Panc1 (cell line): ENCODE measurements around the gene DEFB113. TPM values are rescaled to one million over a fixed set of nuclear protein-coding genes. Genes with fewer than 3 reads are reported as not detected.

Experiments
- ATAC-seq: fragments of 200-7000 bp; cut with Tn5 transposase; 2 replicates; pipeline ENCODE4 v1.9.1; 2020; ENCODE audit warnings: mild to moderate bottlenecking, moderate library complexity
- BruUV-seq: library from RNA; stranded (reverse); fragments of 400-500 nt; replicated peaks from 2 replicates; lab custom pipeline; 2021; lab: Mats Ljungman, UMichigan
- CTCF ChIA-PET: fragments of 300-600 bp; sonication (Branson Sonifier 250); formaldehyde crosslinking; loops from one replicate; lab custom pipeline; 2022; ENCODE audit warnings: antibody characterized with exemption; lab: Charles Lee
- POLR2A ChIA-PET: fragments of 300-600 bp; sonication (Branson Sonifier 250); formaldehyde crosslinking; loops from one replicate; lab custom pipeline; 2022; ENCODE audit warnings: antibody characterized with exemption; lab: Charles Lee
- DNase-seq: peaks from one replicate; pipeline ENCODE4 v3.0.0-alpha.2; 2010; ENCODE audit warnings: low read depth, low spot score
- H3K27ac ChIP-seq: 2 replicates; pipeline ENCODE4 v1.5.1; 2011; ENCODE audit warnings: mild to moderate bottlenecking, low read length, inconsistent platforms
- H3K27me3 ChIP-seq: fragments of 200-500 bp; sonication (Bioruptor generic); 2 replicates; pipeline ENCODE4 v1.6.0; 2014; ENCODE audit warnings: low read length, inconsistent platforms; ENCODE audit not compliant: control insufficient read depth, insufficient read depth
- H3K36me3 ChIP-seq: fragments of 200-500 bp; sonication (Bioruptor generic); 2 replicates; pipeline ENCODE4 v1.5.1; 2014; ENCODE audit warnings: inconsistent platforms, mild to moderate bottlenecking, low read length, moderate library complexity; ENCODE audit not compliant: control insufficient read depth, insufficient read depth
- H3K4me1 ChIP-seq: 2 replicates; pipeline ENCODE4 v1.5.1; 2011; ENCODE audit warnings: inconsistent platforms, mild to moderate bottlenecking, low read length, moderate library complexity; ENCODE audit not compliant: control insufficient read depth, insufficient read depth
- H3K4me3 ChIP-seq, 2 experiments: 2 replicates each; pipeline ENCODE4 v1.5.1; 2011 to 2012; ENCODE audit warnings: low read depth in 2 of 2, low read length in 2 of 2, mild to moderate bottlenecking in 2 of 2, inconsistent platforms in 1 of 2, moderate library complexity in 1 of 2
- H3K9me3 ChIP-seq: fragments of 200-500 bp; sonication (Bioruptor generic); 2 replicates; pipeline ENCODE4 v1.5.1; 2014; ENCODE audit warnings: low read depth, mild to moderate bottlenecking, inconsistent platforms, low read length, moderate library complexity; ENCODE audit not compliant: control insufficient read depth, insufficient read depth
- CTCF ChIP-seq: fragments of 450-650 bp; IDR thresholded peaks from 2 replicates; pipeline ENCODE4 v1.5.1; 2017; ENCODE audit warnings: mild to moderate bottlenecking
- POLR2AphosphoS5 ChIP-seq: IDR thresholded peaks from 2 replicates; pipeline ENCODE4 v1.6.1; 2012; ENCODE audit warnings: mild to moderate bottlenecking, low read depth, low read length, moderate library complexity
- REST ChIP-seq, 2 experiments: IDR thresholded peaks; 2 replicates each; pipeline ENCODE4 v1.6.1; 2011 to 2012; ENCODE audit warnings: low read depth in 2 of 2, control low read depth in 1 of 2, low read length in 1 of 2, mild to moderate bottlenecking in 1 of 2, moderate library complexity in 1 of 2; ENCODE audit not compliant: insufficient read depth in 1 of 2
- SIN3A ChIP-seq: IDR thresholded peaks from 2 replicates; pipeline ENCODE4 v1.6.1; 2012; ENCODE audit warnings: low read depth, mild to moderate bottlenecking, low read length, moderate library complexity, borderline replicate concordance; ENCODE audit not compliant: insufficient read depth
- TCF7L2 ChIP-seq: IDR thresholded peaks from 2 replicates; pipeline ENCODE4 v1.6.1; 2011; ENCODE audit warnings: mild to moderate bottlenecking, low read depth, low read length, inconsistent platforms
- in situ Hi-C: cut with HindIII; loops from 2 replicates; pipeline ENCODE4 v1.10.0; 2016; ENCODE audit warnings: low sequenced_read_pairs, low pct_unique_long_range_greater_than_20kb
- intact Hi-C: fragments of 100-400 bp; cut with micrococcal nuclease; formaldehyde crosslinking; loops from one replicate; pipeline ENCODE4 v1.10.0; 2022; ENCODE audit not compliant: unreplicated experiment
- total RNA-seq: library from RNA; stranded (reverse); gene quantifications from one replicate; pipeline ENCODE4 v1.2.1, GENCODE V29; 2021; ENCODE audit not compliant: unreplicated experiment

Gene DEFB113
- total RNA-seq, 1 experiment from 2014 or later = not detected

- Histone ChIP-seq H3K4me1 (no peaks in the 10 kb centered on the region), H3K4me3 (no peak overlapping the region), H3K27me3 (no peaks in the 10 kb centered on the region), H3K36me3 (no peaks in the 10 kb centered on the region), H3K9me3 (peaks cover 6% of the 10 kb centered on the region; the same call in 1 of the 2 replicates), H3K27ac (no peak overlapping the region)
- intact Hi-C loops (no loop called here), in situ Hi-C loops (no loop called here)
- no peak for ATAC-seq
- no peak for TF ChIP-seq TCF7L2
- TF ChIP-seq POLR2AphosphoS5 = no peak
- TF ChIP-seq CTCF = no peak
- no peak for TF ChIP-seq SIN3A
- TF ChIP-seq REST (IDR thresholded peaks at IDR 0.05; ENCODE audit: insufficient read depth in 1 of 2, low read depth in 2 of 2, low read length in 1 of 2) = no peak
- ChIA-PET CTCF (no interaction called here), POLR2A (no interaction called here)
- no peak for DNase-seq
- no TSS peak for BruUV-seq
Observed at GRCh38 chr6:49955847-49956246, 13.6 kb downstream of the DEFB113 start.

GRCh38 chr6:49951926-49952325, 17.5 kb downstream of the DEFB113 start:
- CTCF ChIA-PET = no interaction called here
- POLR2A ChIA-PET = no interaction called here
- Histone ChIP-seq H3K4me1 (no peaks in the 10 kb centered on the region), H3K27me3 (no peaks in the 10 kb centered on the region), H3K36me3 (no peaks in the 10 kb centered on the region), H3K9me3 (no peaks in the 10 kb centered on the region), H3K4me3 (no peak overlapping the region), H3K27ac (no peak overlapping the region)
- intact Hi-C loops = no loop called here
- ATAC-seq = no peak
- TF ChIP-seq TCF7L2 (no peak), CTCF (no peak), REST (IDR thresholded peaks at IDR 0.05; ENCODE audit: insufficient read depth in 1 of 2, low read depth in 2 of 2, low read length in 1 of 2) (no peak), POLR2AphosphoS5 (no peak), SIN3A (no peak)
- no TSS peak for BruUV-seq
- in situ Hi-C loops = no loop called here
- no peak for DNase-seq
